ENCODE results near the gene ARID5A. TPM values are rescaled to one million over a fixed set of nuclear protein-coding genes. Genes with fewer than 3 reads are reported as not detected.
A peak's percentile ranks its signal among the peaks of the same experiment; 100 is the strongest.

ARID5A gene
- total and polyA plus RNA-seq, 10 of the 15 experiments (the other 5 are each of a cell fraction or from before 2014, with no cell fraction given): 0.76 to 87.1 (median 37.6) TPM

- FAIRE-seq (no peak), ATAC-seq (no peak), DNase-seq (ENCODE audit: low read depth, low spot score) (no peak)
- 78% methylated on average over 8 of the region's 8 CpGs for WGBS (ENCODE audit: insufficient coverage, insufficient replicate concordance, low lambda C conversion rate, missing lambda C conversion rate)
- H3K79me2 ChIP-seq (ENCODE audit: control insufficient read depth, insufficient read depth, low read length): peaks cover 29% of the 10 kb centered on the region
- peak overlapping the region; percentile 52; the same call in 1 of the 2 replicates for H2AFZ ChIP-seq (ENCODE audit: control insufficient read depth, low read depth, low read length)
- peak overlapping the region; percentile 45; the same call in 1 of the 2 replicates for H3K4me2 ChIP-seq (ENCODE audit: control insufficient read depth, insufficient read depth)
- H3K27ac ChIP-seq (ENCODE audit: control insufficient read depth, insufficient read depth): peak overlapping the region; percentile 33; the same call in 1 of the 2 replicates
- TF ChIP-seq SPI1 (IDR thresholded peaks at IDR 0.05; ENCODE audit: borderline replicate concordance, insufficient read depth, low read depth, low read length): 0 out of 2 replicates have a peak, but pooled peaks have one; percentile 5
- 0 out of 2 replicates have a peak, but pooled peaks have one; percentile 36 for TF ChIP-seq EED (IDR thresholded peaks at IDR 0.05; ENCODE audit: low read depth)
- 0 out of 4 replicates have a peak, but pooled peaks of 1 of the 2 experiments have one; percentile 9 for TF ChIP-seq IKZF2 (IDR thresholded peaks at IDR 0.05)
- TF ChIP-seq BCL11A (IDR thresholded peaks at IDR 0.05; ENCODE audit: low read depth, low read length): no peak
- H3K4me3 ChIP-seq: no peak overlapping the region
- CTCF ChIA-PET: interaction anchor here (0.7 to 7.0 kb wide), 5 partner anchors 21 to 541 kb away, joined by 3 to 51 read pairs (median 4); no protein-coding TSS in a partner anchor
- no peak overlapping the region for H3K9ac ChIP-seq (ENCODE audit: control insufficient read depth, insufficient read depth, low read length)
- POLR2A ChIA-PET: interaction anchor here (0.8 to 1.9 kb wide), 5 partner anchors 7 to 241 kb away, joined by 3 to 10 read pairs (median 3); partner anchors contain the start of genes CNNM4 and NEURL3
- SMC1A ChIA-PET (ENCODE audit: uncharacterized antibody, unreplicated experiment): interaction anchor here (0.8 to 4.3 kb wide), 6 partner anchors 9 to 212 kb away, joined by 3 to 17 read pairs (median 4); no protein-coding TSS in a partner anchor
- no TSS peak for BruUV-seq (replicated peaks)
- in situ Hi-C loops (cut with MboI) (no loop called here), intact Hi-C loops (cut with micrococcal nuclease; ENCODE audit: unreplicated experiment) (loop anchor here (10.0 kb wide), 2 partner anchors 231 to 431 kb away; partner anchors contain the start of gene CNNM4)
- H3K27me3 ChIP-seq (replicated peaks in 1 of 2; ENCODE audit: control insufficient read depth in 2 of 2, insufficient read depth in 2 of 2, low read length in 1 of 2): no peaks in the 10 kb centered on the region
- H4K20me1 ChIP-seq (ENCODE audit: control insufficient read depth, insufficient read depth): no peaks in the 10 kb centered on the region
- H3K9me3 ChIP-seq (replicated peaks; ENCODE audit: control insufficient read depth, insufficient read depth, low read length): no peaks in the 10 kb centered on the region
- H3K4me1 ChIP-seq (ENCODE audit: control insufficient read depth, insufficient read depth, low read length): peaks cover 64% of the 10 kb centered on the region
- H3K36me3 ChIP-seq (ENCODE audit: control insufficient read depth in 2 of 2, insufficient read depth in 2 of 2, low read length in 1 of 2): no peaks in the 10 kb centered on the region
- RAD21 ChIA-PET (ENCODE audit: unreplicated experiment): interaction anchor here (0.8 to 2.2 kb wide), 4 partner anchors 11 to 324 kb away, joined by 3 to 9 read pairs (median 3); partner anchors contain the start of gene ANKRD39
These were observed 3.1 kb upstream of the ARID5A start for GRCh38 chr2:96533292-96534073.

Data from GM12878 (cell line).